ENCODE measurements around the gene C1S.
A peak's percentile ranks its signal among the peaks of the same experiment; 100 is the strongest.
"Not testable (repeated sequence)": the region's sequence is repeated elsewhere in the genome, so short reads cannot be mapped to it uniquely, and the experiment has no call there.

The C1S gene

GRCh38 chr12:7060353-7060954 is at the start of gene C1S:
TSS of gene C1S (plus strand) at chr12:7060718. CDS start at chr12:7061913, 1,195 bp downstream.
- DNase-seq: no peak

- not testable (repeated sequence) for DNase-seq
Observed at GRCh38 chr12:7011398-7011797, 49.1 kb upstream of the C1S start.

- no peak for DNase-seq
Observed at GRCh38 chr12:7012024-7012607, 48.4 kb upstream of the C1S start.

GRCh38 chr12:7013101-7013500 is 47.4 kb upstream of the C1S start:
- DNase-seq: no peak

GRCh38 chr12:7015555-7016370 is 44.8 kb upstream of the C1S start:
- DNase-seq: no peak

- no peak for DNase-seq
Observed at GRCh38 chr12:7016958-7017571, 43.5 kb upstream of the C1S start.

- no peak for DNase-seq
Observed at GRCh38 chr12:7017870-7018349, 42.6 kb upstream of the C1S start.

GRCh38 chr12:7018350-7019042 is 42.0 kb upstream of the C1S start, which contains the start of gene LPCAT3:
TSS of gene LPCAT3 (minus strand) at chr12:7018476. CDS start at chr12:7018424, 52 bp downstream.
- DNase-seq: peak; percentile 98

GRCh38 chr12:7019043-7019569 is 41.4 kb upstream of the C1S start:
- DNase-seq: no peak

GRCh38 chr12:7021956-7022355 is 38.6 kb upstream of the C1S start:
- no peak for DNase-seq

- no peak for DNase-seq
Observed at GRCh38 chr12:7023114-7023513, 37.4 kb upstream of the C1S start.

GRCh38 chr12:7026854-7027253 is 33.7 kb upstream of the C1S start:
- no peak for DNase-seq

- DNase-seq: no peak
Observed at GRCh38 chr12:7031306-7031705, 29.2 kb upstream of the C1S start.

GRCh38 chr12:7032990-7033389 is 27.5 kb upstream of the C1S start:
- DNase-seq: no peak

GRCh38 chr12:7034464-7034863 is 26.1 kb upstream of the C1S start:
- no peak for DNase-seq

- no peak for DNase-seq
Observed at GRCh38 chr12:7035463-7035862, 25.1 kb upstream of the C1S start.

- DNase-seq: not testable (repeated sequence)
Observed at GRCh38 chr12:7037411-7037810, 23.1 kb upstream of the C1S start.

- DNase-seq: no peak
Observed at GRCh38 chr12:7038591-7038990, 21.9 kb upstream of the C1S start.

GRCh38 chr12:7039403-7039802 is 21.1 kb upstream of the C1S start:
- no peak for DNase-seq

- no peak for DNase-seq
Observed at GRCh38 chr12:7042842-7043241, 17.7 kb upstream of the C1S start.

- DNase-seq: no peak
Observed at GRCh38 chr12:7045913-7046312, 14.6 kb upstream of the C1S start.

- no peak for DNase-seq
Observed at GRCh38 chr12:7046383-7047105, 14.0 kb upstream of the C1S start.

Measured in activated naive CD4-positive, alpha-beta T cell treated with Interleukin-2 at 50 U/mL for 16 hours (primary cell).